HEK293 (cell line): ENCODE results near the gene RGS12.

ENCODE experiments used
- BCL11A ChIP-seq: fragments of 450-650 bp; formaldehyde crosslinking; IDR thresholded peaks from 2 replicates; pipeline ENCODE4 v1.5.1; 2016; ENCODE audit warnings: low read depth, missing biosample characterization, missing genetic modification characterization
- ELK4 ChIP-seq: IDR thresholded peaks from 2 replicates; pipeline ENCODE4 v1.6.1; 2011; ENCODE audit warnings: mild to moderate bottlenecking, low read depth, low read length, borderline replicate concordance
- KLF10 ChIP-seq: fragments of 450-650 bp; IDR thresholded peaks from 2 replicates; pipeline ENCODE4 v1.5.1; 2018; ENCODE audit warnings: missing biosample characterization, mild to moderate bottlenecking, missing genetic modification characterization
- PATZ1 ChIP-seq: fragments of 450-650 bp; formaldehyde crosslinking; IDR thresholded peaks from 2 replicates; pipeline ENCODE4 v1.5.1; 2016; ENCODE audit warnings: missing biosample characterization, missing genetic modification characterization
- PRDM10 ChIP-seq: fragments of 450-650 bp; formaldehyde crosslinking; IDR thresholded peaks from 2 replicates; pipeline ENCODE4 v1.5.1; 2016; ENCODE audit warnings: missing biosample characterization, missing genetic modification characterization
- RBAK ChIP-seq: fragments of 450-650 bp; formaldehyde crosslinking; IDR thresholded peaks from 2 replicates; pipeline ENCODE4 v1.5.1; 2016; ENCODE audit warnings: missing biosample characterization, missing genetic modification characterization
- REPIN1 ChIP-seq: fragments of 450-650 bp; formaldehyde crosslinking; IDR thresholded peaks from 2 replicates; pipeline ENCODE4 v1.5.1; 2017; ENCODE audit warnings: missing biosample characterization, missing genetic modification characterization, low read depth
- ZBTB17 ChIP-seq: fragments of 450-650 bp; formaldehyde crosslinking; IDR thresholded peaks from 2 replicates; pipeline ENCODE4 v1.5.1; 2016; ENCODE audit warnings: missing biosample characterization, missing genetic modification characterization
- ZNF10 ChIP-seq: fragments of 450-650 bp; formaldehyde crosslinking; IDR thresholded peaks from 2 replicates; pipeline ENCODE4 v1.5.1; 2017; ENCODE audit warnings: missing biosample characterization, missing genetic modification characterization
- ZNF121 ChIP-seq: fragments of 450-650 bp; formaldehyde crosslinking; IDR thresholded peaks from 2 replicates; pipeline ENCODE4 v1.5.1; 2016; ENCODE audit warnings: missing biosample characterization, missing genetic modification characterization
- ZNF18 ChIP-seq: fragments of 450-650 bp; formaldehyde crosslinking; IDR thresholded peaks from 2 replicates; pipeline ENCODE4 v1.5.1; 2016; ENCODE audit warnings: missing biosample characterization, missing genetic modification characterization
- ZNF2 ChIP-seq: fragments of 450-650 bp; formaldehyde crosslinking; IDR thresholded peaks from 2 replicates; pipeline ENCODE4 v1.5.1; 2016; ENCODE audit warnings: missing biosample characterization, missing genetic modification characterization
- ZNF24 ChIP-seq: fragments of 450-650 bp; formaldehyde crosslinking; IDR thresholded peaks from 2 replicates; pipeline ENCODE4 v1.5.1; 2016; ENCODE audit warnings: missing biosample characterization, missing genetic modification characterization
- ZNF266 ChIP-seq: fragments of 450-650 bp; formaldehyde crosslinking; IDR thresholded peaks from 2 replicates; pipeline ENCODE4 v1.5.1; 2016; ENCODE audit warnings: missing biosample characterization, missing genetic modification characterization, low read depth
- ZNF302 ChIP-seq: fragments of 450-650 bp; formaldehyde crosslinking; IDR thresholded peaks from 2 replicates; pipeline ENCODE4 v1.5.1; 2016; ENCODE audit warnings: missing biosample characterization, missing genetic modification characterization, low read depth
- ZNF324 ChIP-seq: fragments of 450-650 bp; formaldehyde crosslinking; IDR thresholded peaks from 2 replicates; pipeline ENCODE4 v1.5.1; 2016; ENCODE audit warnings: missing biosample characterization, missing genetic modification characterization
- ZNF341 ChIP-seq: fragments of 450-650 bp; formaldehyde crosslinking; IDR thresholded peaks from 2 replicates; pipeline ENCODE4; 2016; ENCODE audit warnings: low read depth, missing biosample characterization, missing genetic modification characterization
- ZNF37A ChIP-seq: fragments of 450-650 bp; IDR thresholded peaks from 2 replicates; pipeline ENCODE4 v1.5.1; 2018; ENCODE audit warnings: missing biosample characterization, missing genetic modification characterization
- ZNF416 ChIP-seq: fragments of 450-650 bp; formaldehyde crosslinking; IDR thresholded peaks from 2 replicates; pipeline ENCODE4 v1.5.1; 2016; ENCODE audit warnings: missing biosample characterization, missing genetic modification characterization
- ZNF433 ChIP-seq: fragments of 450-650 bp; formaldehyde crosslinking; IDR thresholded peaks from 2 replicates; pipeline ENCODE4 v1.5.1; 2016; ENCODE audit warnings: missing biosample characterization, missing genetic modification characterization, low read depth
- ZNF501 ChIP-seq: fragments of 450-650 bp; formaldehyde crosslinking; IDR thresholded peaks from 2 replicates; pipeline ENCODE4 v1.5.1; 2016; ENCODE audit warnings: missing biosample characterization, missing genetic modification characterization
- ZNF549 ChIP-seq: fragments of 450-650 bp; IDR thresholded peaks from 2 replicates; pipeline ENCODE4 v1.5.1; 2018; ENCODE audit warnings: missing biosample characterization, missing genetic modification characterization, mild to moderate bottlenecking, inconsistent platforms, moderate library complexity
- ZNF555 ChIP-seq: fragments of 450-650 bp; formaldehyde crosslinking; conservative IDR thresholded peaks from 2 replicates; pipeline ENCODE4 v1.5.1; 2017; ENCODE audit warnings: missing biosample characterization, mild to moderate bottlenecking, missing genetic modification characterization, inconsistent platforms
- ZNF600 ChIP-seq: fragments of 450-650 bp; formaldehyde crosslinking; IDR thresholded peaks from 2 replicates; pipeline ENCODE4 v1.5.1; 2016; ENCODE audit warnings: missing biosample characterization, missing genetic modification characterization
- ZNF639 ChIP-seq: fragments of 450-650 bp; formaldehyde crosslinking; IDR thresholded peaks from 2 replicates; pipeline ENCODE4 v1.5.1; 2016; ENCODE audit warnings: missing biosample characterization, missing genetic modification characterization
- ZNF658 ChIP-seq: fragments of 450-650 bp; formaldehyde crosslinking; IDR thresholded peaks from 2 replicates; pipeline ENCODE4; 2016; ENCODE audit warnings: missing biosample characterization, missing genetic modification characterization
- ZNF768 ChIP-seq: fragments of 450-650 bp; formaldehyde crosslinking; IDR thresholded peaks from 2 replicates; pipeline ENCODE4 v1.5.1; 2018; ENCODE audit warnings: missing biosample characterization, mild to moderate bottlenecking, missing genetic modification characterization
- ZNF777 ChIP-seq: fragments of 450-650 bp; formaldehyde crosslinking; IDR thresholded peaks from 2 replicates; pipeline ENCODE4 v1.5.1; 2017; ENCODE audit warnings: missing biosample characterization, missing genetic modification characterization, borderline replicate concordance
- ZSCAN18 ChIP-seq: fragments of 450-650 bp; formaldehyde crosslinking; IDR thresholded peaks from 2 replicates; pipeline ENCODE4 v1.5.1; 2016; ENCODE audit warnings: missing biosample characterization, missing genetic modification characterization

RGS12 gene

GRCh38 chr4:3291969-3292570 lies 751 bp upstream of the RGS12 start (continued):
- TF ChIP-seq ZNF777 (tag by site-specific recombination) (no peak), ZNF555 (tag by site-specific recombination) (no peak), ZNF501 (no peak), PATZ1 (tag by site-specific recombination) (peak; percentile 37), ZNF416 (tag by site-specific recombination) (no peak), ZNF433 (tag by site-specific recombination) (no peak), ZNF37A (tag by site-specific recombination) (no peak), BCL11A (tag by site-specific recombination) (no peak), ZNF2 (tag by site-specific recombination) (no peak), KLF10 (tag by site-specific recombination) (no peak), ZNF600 (tag by site-specific recombination) (peak; percentile 62; the same call in 1 of the 2 replicates), ZNF658 (tag by site-specific recombination) (no peak), ZNF768 (tag by site-specific recombination) (0 out of 2 replicates have a peak, but pooled peaks have one; percentile 9), ZNF121 (tag by site-specific recombination) (no peak), RBAK (tag by site-specific recombination) (no peak), ZNF18 (tag by site-specific recombination) (no peak), ELK4 (no peak), ZNF639 (tag by site-specific recombination) (no peak), ZNF302 (no peak), ZNF10 (tag by site-specific recombination) (no peak; the same call in 1 of the 2 replicates), ZSCAN18 (tag by site-specific recombination) (no peak), PRDM10 (tag by site-specific recombination) (peak; percentile 45; the same call in 1 of the 2 replicates), ZNF24 (tag by site-specific recombination) (no peak), ZBTB17 (peak; percentile 37; the same call in 1 of the 2 replicates), REPIN1 (no peak), ZNF341 (tag by site-specific recombination) (peak; percentile 81), ZNF324 (tag by site-specific recombination) (no peak), ZNF266 (tag by site-specific recombination) (no peak), ZNF549 (tag by site-specific recombination) (no peak)
